Measurements from ENCODE around the gene KDM8.

GRCh38 chr16:27223701-27224100 lies 20.4 kb downstream of the KDM8 start:
- TF ChIP-seq EP300 (IDR thresholded peaks at IDR 0.05; ENCODE audit: borderline replicate concordance in 1 of 2, low read depth in 1 of 2, low read length in 1 of 2) (no peak), ZBTB33 (IDR thresholded peaks at IDR 0.05; ENCODE audit: borderline replicate concordance, low read depth) (no peak), RCOR1 (IDR thresholded peaks at IDR 0.05; ENCODE audit: low read length) (no peak)
